Spleen (tissue), 11 donors: ENCODE results near the gene METTL23. TPM values are rescaled to one million over a fixed set of nuclear protein-coding genes. Genes with fewer than 3 reads are reported as not detected.

Experiments used
- DNase-seq: peaks from one replicate; pipeline ENCODE4 v3.0.0-alpha.2; 2020
- H3K27ac ChIP-seq, 8 donors: fragments of 200-600 bp; sonication (generic) in 7 of 8; 1 replicate in 4 of 8; 2 replicates in 4 of 8; pipeline versions ENCODE4 v1.5.0 to v1.8.0; 2016 to 2021; ENCODE audit warnings: inconsistent platforms in 4 of 8, mild to moderate bottlenecking in 4 of 8, moderate library complexity in 1 of 8
- H3K27me3 ChIP-seq, 7 donors: fragments of 200-600 bp; sonication (generic) in 6 of 7; replicated peaks in 1 of 7; 1 replicate in 4 of 7; 2 replicates in 3 of 7; pipeline versions ENCODE4 v1.5.0 to v1.8.0; 2016 to 2021; ENCODE audit warnings: inconsistent platforms in 3 of 7, mild to moderate bottlenecking in 1 of 7
- H3K36me3 ChIP-seq, 6 donors: fragments of 200-600 bp; sonication (generic) in 5 of 6; 1 replicate in 4 of 6; 2 replicates in 2 of 6; pipeline versions ENCODE4 v1.5.0 to v1.8.0; 2016 to 2021; ENCODE audit warnings: inconsistent platforms in 2 of 6
- H3K4me1 ChIP-seq, 6 donors: fragments of 200-600 bp; sonication (generic) in 5 of 6; 1 replicate in 3 of 6; 2 replicates in 3 of 6; pipeline versions ENCODE4 v1.5.0 to v1.8.0; 2016 to 2021; ENCODE audit warnings: inconsistent platforms in 3 of 6
- H3K4me3 ChIP-seq, 8 donors: fragments of 200-600 bp; sonication (generic) in 7 of 8; 1 replicate in 4 of 8; 2 replicates in 4 of 8; pipeline versions ENCODE4 v1.5.0 to v1.8.0; 2016 to 2021; ENCODE audit warnings: inconsistent platforms in 4 of 8, mild to moderate bottlenecking in 4 of 8, moderate library complexity in 2 of 8
- H3K9me3 ChIP-seq, 8 donors: fragments of 200-600 bp; sonication (generic) in 7 of 8; 1 replicate in 4 of 8; 2 replicates in 4 of 8; pipeline versions ENCODE4 v1.5.0 to v1.8.0; 2016 to 2021; ENCODE audit warnings: inconsistent platforms in 4 of 8
- POLR2A ChIP-seq, 3 donors: fragments of 450-650 bp; IDR thresholded peaks; one replicate each; pipeline ENCODE4 v1.5.1; 2017; ENCODE audit warnings: antibody characterized with exemption in 3 of 3, mild to moderate bottlenecking in 1 of 3
- POLR2AphosphoS5 ChIP-seq, 3 donors: sonication (generic); formaldehyde crosslinking; IDR thresholded peaks; one replicate each; pipeline ENCODE4 v1.5.1; 2017; ENCODE audit warnings: antibody characterized with exemption in 3 of 3
- WGBS, 5 donors: extraction: QIAGEN DNeasy Blood & Tissue Kit in 3 of 5; methylation state at CpG; one replicate each; pipeline versions ENCODE4 v1.1.5 to v1.1.7; 2013 to 2018; 5-methylcytosine and 5-hydroxymethylcytosine counted together
- intact Hi-C: fragments of 100-400 bp; cut with DNase I; formaldehyde crosslinking; loops from one replicate; pipeline ENCODE4 v1.15.0; 2023; ENCODE audit warnings: low total_unique reads
- polyA plus RNA-seq, 3 donors: library from polyadenylated mRNA; stranded (reverse); fragments of 200-250 nt; gene quantifications; one replicate each; pipeline ENCODE4 v1.2.1, GENCODE V29; 2013
- total RNA-seq, 7 donors: library from RNA; depleted of rRNA in 3 of 7; stranded (reverse); fragments of >200 nt in 3 of 7; fragmentation: NEBNext Ultra II Directional in 4 of 7; extraction: Animal tissue kit (Norgen Biotek cat#: 25700) in 4 of 7; gene quantifications; one replicate each; pipeline versions ENCODE4 v1.1.0 to v1.2.1, GENCODE V29; 2016 to 2021
- TF ChIP-seq, protein P1 (sequence below), 11 experiments: fragments of 200-600 bp in 7 of 11; fragments of 450-650 bp in 4 of 11; sonication (generic) in 4 of 11; IDR thresholded peaks in 8 of 11; conservative IDR thresholded peaks in 3 of 11; 1 replicate in 7 of 11; 2 replicates in 4 of 11; pipeline versions ENCODE4 v1.4.0 to v1.8.0; 2016 to 2021; ENCODE audit warnings: antibody characterized with exemption in 11 of 11, inconsistent platforms in 4 of 11, mild to moderate bottlenecking in 1 of 11
- donor health status: healthy with polysubstance abuse.
- donor health status: DM: no; HTN: no; CAD: no; lungs with moderate emphysema.
- donor health status: DM: no; HTN: no; CAD: no.
- donor health status: Bipolar disorder and iron deficiency.
- donor health status: healthy.
- donor health status: DM: no; HTN: no; CAD: no.
- donor health status: DM: yes; HTN: yes; CAD: no.

Gene METTL23
- total and polyA plus RNA-seq, 10 donors, result 35.8 to 72.7 (median 49.5) TPM

DNA sequence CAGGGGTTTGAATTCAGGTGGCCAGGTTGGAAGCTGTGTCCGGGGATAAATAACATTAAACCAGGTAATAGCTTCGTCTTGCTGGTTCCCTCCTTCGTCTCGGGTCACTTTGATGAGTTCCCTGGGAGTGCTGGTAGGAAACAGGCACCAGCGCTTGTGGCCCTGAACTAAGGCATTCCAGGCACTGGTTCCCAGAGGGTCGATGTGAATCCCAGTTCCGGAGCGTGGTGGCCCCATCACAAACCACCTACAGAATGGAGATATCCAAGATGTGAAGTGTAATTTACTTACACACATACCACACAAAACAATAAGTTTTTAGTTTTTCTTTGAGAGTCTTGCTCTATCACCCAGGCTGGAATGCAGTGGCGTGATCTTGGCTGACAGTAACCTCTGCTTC lies 2.8 kb upstream of the METTL23 start:
- Histone ChIP-seq H3K36me3 (peaks cover 5 to 71% (median 60%) of the 10 kb centered on the region in 6 donors), H3K4me1 (peaks cover 31 to 75% (median 53%) of the 10 kb centered on the region in 6 donors), H3K9me3 (no peaks in the 10 kb centered on the region), H3K27me3 (no peaks in the 10 kb centered on the region), H3K27ac (no peak overlapping the region), H3K4me3 (peak overlapping the region in 1 of 8 donors; percentile 90)
- 92 to 96% (median 95%) methylated on average over 8 to 9 of the region's 9 CpGs for WGBS, 5 donors
- intact Hi-C loops, result no loop called here
- TF ChIP-seq POLR2A (IDR thresholded peaks at IDR 0.05), result no peak
- no peak for TF ChIP-seq POLR2AphosphoS5 (IDR thresholded peaks at IDR 0.05)
- TF ChIP-seq, protein P1, sequence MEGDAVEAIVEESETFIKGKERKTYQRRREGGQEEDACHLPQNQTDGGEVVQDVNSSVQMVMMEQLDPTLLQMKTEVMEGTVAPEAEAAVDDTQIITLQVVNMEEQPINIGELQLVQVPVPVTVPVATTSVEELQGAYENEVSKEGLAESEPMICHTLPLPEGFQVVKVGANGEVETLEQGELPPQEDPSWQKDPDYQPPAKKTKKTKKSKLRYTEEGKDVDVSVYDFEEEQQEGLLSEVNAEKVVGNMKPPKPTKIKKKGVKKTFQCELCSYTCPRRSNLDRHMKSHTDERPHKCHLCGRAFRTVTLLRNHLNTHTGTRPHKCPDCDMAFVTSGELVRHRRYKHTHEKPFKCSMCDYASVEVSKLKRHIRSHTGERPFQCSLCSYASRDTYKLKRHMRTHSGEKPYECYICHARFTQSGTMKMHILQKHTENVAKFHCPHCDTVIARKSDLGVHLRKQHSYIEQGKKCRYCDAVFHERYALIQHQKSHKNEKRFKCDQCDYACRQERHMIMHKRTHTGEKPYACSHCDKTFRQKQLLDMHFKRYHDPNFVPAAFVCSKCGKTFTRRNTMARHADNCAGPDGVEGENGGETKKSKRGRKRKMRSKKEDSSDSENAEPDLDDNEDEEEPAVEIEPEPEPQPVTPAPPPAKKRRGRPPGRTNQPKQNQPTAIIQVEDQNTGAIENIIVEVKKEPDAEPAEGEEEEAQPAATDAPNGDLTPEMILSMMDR (IDR thresholded peaks at IDR 0.05 in 8 of 11, conservative IDR thresholded peaks at IDR 0.05 in 3 of 11), result no peak
- DNase-seq, result no peak

GRCh38 chr17:76725580-76726230 lies 934 bp upstream of the METTL23 start:
- peak overlapping the region; percentile 59 to 98 (median 88) for H3K4me3 ChIP-seq
- DNase-seq, result peak; percentile 93
- peaks cover 5 to 71% (median 50%) of the 10 kb centered on the region in 6 donors for H3K36me3 ChIP-seq
- peaks cover 31 to 86% (median 72%) of the 10 kb centered on the region in 6 donors for H3K4me1 ChIP-seq
- H3K27ac ChIP-seq, result peak overlapping the region; percentile 93 to 100 (median 100)
- WGBS, 5 donors, result 5 to 11% (median 8%) methylated on average over 24 to 38 of the region's 38 CpGs
- TF ChIP-seq, protein P1 (IDR thresholded peaks at IDR 0.05 in 8 of 11, conservative IDR thresholded peaks at IDR 0.05 in 3 of 11), result no peak
- TF ChIP-seq POLR2AphosphoS5 (IDR thresholded peaks at IDR 0.05) (no peak), POLR2A (IDR thresholded peaks at IDR 0.05) (peak in 1 of 3 donors; percentile 70)
- intact Hi-C loops, result no loop called here
- H3K27me3 ChIP-seq, result no peaks in the 10 kb centered on the region
- no peaks in the 10 kb centered on the region for H3K9me3 ChIP-seq

GRCh38 chr17:76726231-76726775 lies 336 bp upstream of the METTL23 start, which contains the start of gene JMJD6:
TSS of gene JMJD6 (minus strand) at chr17:76726606. CDS start at chr17:76726475, 131 bp downstream.
- Histone ChIP-seq H3K4me3 (peak within 1 kb of the TSS; percentile 59 to 98 (median 88)), H3K27me3 (no peaks in the 10 kb centered on the region), H3K9me3 (no peaks in the 10 kb centered on the region), H3K36me3 (peaks cover 0 to 71% (median 48%) of the 10 kb centered on the region in 6 donors), H3K27ac (peak within 1 kb of the TSS; percentile 93 to 100 (median 100)), H3K4me1 (peaks cover 35 to 86% (median 75%) of the 10 kb centered on the region in 6 donors)
- TF ChIP-seq, protein P1 (IDR thresholded peaks at IDR 0.05 in 8 of 11, conservative IDR thresholded peaks at IDR 0.05 in 3 of 11), result no peak
- peak in 2 of 3 donors; percentile 73 to 82 for TF ChIP-seq POLR2A (IDR thresholded peaks at IDR 0.05)
- TF ChIP-seq POLR2AphosphoS5 (IDR thresholded peaks at IDR 0.05), result peak; percentile 95 to 97 (median 97)
- intact Hi-C loops, result no loop called here
- peak; percentile 98 for DNase-seq
- 0 to 1% (median 0%) methylated on average over 32 to 60 of the region's 60 CpGs; no CpG with 5 or more reads in 1 of the 5 donors for WGBS, 5 donors
